Measurements from ENCODE around the gene ANXA10.
"Not testable (repeated sequence)": the region's sequence is repeated elsewhere in the genome, so short reads cannot be mapped to it uniquely, and the experiment has no call there.

ANXA10 gene

DNA sequence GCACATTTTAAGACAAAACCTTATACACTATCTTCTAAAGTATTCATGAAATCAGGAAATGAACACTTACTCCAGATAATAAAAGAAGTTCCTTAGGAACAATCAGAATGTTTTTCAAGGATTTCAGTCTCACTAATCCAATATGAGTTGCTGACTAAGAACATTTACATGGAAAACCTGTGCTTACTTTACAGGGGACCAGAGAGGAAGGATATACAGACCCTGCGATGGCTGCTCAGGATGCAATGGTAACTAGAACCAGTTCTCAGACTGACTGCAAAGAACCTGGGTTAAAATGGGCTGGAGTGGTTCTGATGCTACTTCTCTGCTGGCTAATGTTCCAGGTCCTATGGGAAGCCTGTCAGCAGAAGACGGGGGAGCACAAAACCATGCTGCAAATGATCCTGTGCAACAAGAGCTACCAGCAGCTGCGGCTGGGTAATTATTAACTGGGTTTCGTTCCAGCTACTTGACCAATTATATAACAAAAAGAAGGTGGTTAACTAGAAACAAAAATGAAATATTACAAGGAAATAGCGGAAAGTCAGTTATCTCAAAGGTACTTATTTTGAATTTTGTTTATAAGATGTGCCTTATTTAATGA is 85.3 kb downstream of the ANXA10 start:
- TF ChIP-seq JUND (IDR thresholded peaks at IDR 0.05; ENCODE audit: low read depth), result no peak
- no peak for DNase-seq (ENCODE audit: low read depth in 1 of 2, low spot score in 1 of 2)
- in situ Hi-C loops (cut with HindIII; ENCODE audit: low pct_unique_long_range_greater_than_20kb, low sequenced_read_pairs), result no loop called here

DNA sequence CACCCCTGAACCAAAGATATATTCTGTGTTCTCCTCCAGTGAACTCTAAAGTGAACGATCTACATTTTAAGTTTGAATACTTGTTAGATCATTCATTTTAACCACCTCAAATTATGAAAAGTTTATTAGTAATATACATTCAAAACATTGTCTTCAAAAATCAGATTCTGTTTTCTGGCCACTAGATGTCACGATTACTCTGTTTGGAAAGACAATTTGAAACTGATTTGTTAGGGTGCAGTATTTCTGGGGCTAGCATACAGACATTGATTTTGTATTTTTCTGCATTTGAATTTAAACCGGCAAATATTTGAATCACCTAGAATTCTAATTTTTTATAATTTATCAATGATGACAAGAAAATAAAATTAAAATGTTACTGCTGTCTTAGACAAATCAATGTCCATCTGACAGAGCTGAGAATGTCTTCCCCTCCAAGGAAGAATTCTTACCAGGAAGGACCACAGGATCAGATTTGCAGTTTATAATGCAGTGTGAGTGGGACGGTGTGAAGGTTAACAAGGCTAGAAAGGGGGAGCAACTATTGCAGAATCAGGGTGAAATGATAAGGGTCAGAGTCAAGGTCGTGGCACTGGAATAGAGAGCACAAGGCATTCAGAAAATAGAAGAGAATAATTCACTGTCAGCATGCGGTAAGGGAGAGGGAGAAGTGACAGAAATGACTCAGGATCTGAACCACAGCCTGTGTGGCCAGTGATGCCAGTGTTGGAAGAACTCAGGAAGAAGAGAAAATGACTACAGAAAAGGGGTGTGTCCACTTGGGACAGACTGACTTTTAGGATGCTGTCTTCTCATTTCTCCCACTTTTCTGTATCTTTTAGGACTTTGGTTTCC is 91.6 kb downstream of the ANXA10 start:
- in situ Hi-C loops (cut with HindIII; ENCODE audit: low pct_unique_long_range_greater_than_20kb, low sequenced_read_pairs), result no loop called here
- no peak for TF ChIP-seq JUND (IDR thresholded peaks at IDR 0.05; ENCODE audit: low read depth)
- peak; percentile 22 to 46 for DNase-seq (ENCODE audit: low read depth in 1 of 2, low spot score in 1 of 2)

DNA sequence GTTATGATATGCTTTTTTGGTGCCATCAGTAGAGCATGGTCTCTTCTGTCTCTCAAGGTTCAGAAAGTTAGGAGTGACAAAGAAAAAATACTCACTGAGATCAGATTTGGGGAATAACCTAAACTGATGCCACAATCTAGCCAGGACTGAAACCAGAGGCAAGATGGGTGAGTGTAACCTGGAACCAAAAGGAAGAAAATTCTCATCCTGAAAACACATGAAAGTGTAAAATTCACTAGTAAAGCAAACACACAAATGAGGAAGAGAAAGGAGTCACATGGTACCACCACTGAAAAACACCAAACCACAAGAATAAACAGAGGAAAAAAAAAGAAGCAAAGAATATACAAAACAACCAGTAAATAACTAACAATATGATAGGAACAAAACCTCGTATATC is 96.4 kb downstream of the ANXA10 start:
- in situ Hi-C loops (cut with HindIII; ENCODE audit: low pct_unique_long_range_greater_than_20kb, low sequenced_read_pairs), result no loop called here
- no peak for DNase-seq (ENCODE audit: low read depth in 1 of 2, low spot score in 1 of 2)

DNA sequence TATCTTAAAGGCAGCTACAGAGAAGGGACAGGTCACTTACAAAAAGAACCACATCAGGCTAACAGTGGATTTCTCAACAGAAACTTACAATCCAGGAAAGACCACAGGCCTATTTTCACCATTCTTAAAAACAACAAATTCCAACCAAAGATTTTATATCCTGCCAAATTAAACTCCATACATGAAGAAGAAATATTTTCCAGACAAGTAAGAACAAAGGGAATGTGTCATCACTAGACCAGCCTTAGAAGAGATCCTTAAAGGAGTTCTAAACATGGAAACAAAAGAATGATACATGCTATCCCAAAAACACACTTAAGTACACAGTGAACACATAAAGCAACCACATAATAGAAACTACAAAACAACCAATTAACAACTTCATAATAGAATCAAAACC is 105.6 kb downstream of the ANXA10 start:
- no peak for TF ChIP-seq JUND (IDR thresholded peaks at IDR 0.05; ENCODE audit: low read depth)
- in situ Hi-C loops (cut with HindIII; ENCODE audit: low pct_unique_long_range_greater_than_20kb, low sequenced_read_pairs), result no loop called here
- DNase-seq (ENCODE audit: low read depth in 1 of 2, low spot score in 1 of 2), result no peak

More for the DNA sequence above, 96.4 kb downstream of the ANXA10 start:
- no peak for TF ChIP-seq JUND (IDR thresholded peaks at IDR 0.05; ENCODE audit: low read depth)

DNA sequence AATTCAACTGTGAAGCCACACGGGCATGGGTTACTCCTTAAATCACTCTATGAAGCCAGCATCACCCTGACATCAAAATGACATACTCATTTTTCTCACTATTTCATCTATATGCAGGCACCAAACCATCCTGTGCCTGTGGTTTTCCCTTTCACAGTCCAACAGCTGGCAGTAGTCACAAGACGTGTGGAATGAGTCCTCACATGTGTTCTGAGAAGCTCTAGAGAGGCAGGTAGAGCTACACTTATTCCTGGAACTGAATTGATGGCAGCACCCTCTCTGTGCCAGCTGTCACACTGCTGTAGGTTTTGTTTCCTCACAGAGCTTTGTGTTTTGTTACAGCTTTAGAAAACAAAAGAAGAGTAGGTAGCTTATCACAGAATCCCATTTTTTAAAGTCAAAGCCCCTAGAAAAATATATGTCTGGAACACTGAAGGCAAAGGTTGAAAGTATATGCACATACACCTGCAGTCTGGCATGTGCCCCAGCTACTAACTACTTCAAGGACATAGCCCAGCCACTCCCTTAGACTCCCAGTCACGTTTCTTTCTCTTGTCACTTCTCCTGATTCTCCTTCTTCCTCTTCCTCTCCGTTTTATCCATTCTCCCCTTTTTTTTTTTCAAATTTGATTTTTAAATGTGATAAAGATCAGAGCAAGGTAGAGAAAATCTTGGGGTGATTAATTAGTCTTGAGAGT is 107.1 kb downstream of the ANXA10 start:
- in situ Hi-C loops (cut with HindIII; ENCODE audit: low pct_unique_long_range_greater_than_20kb, low sequenced_read_pairs), result no loop called here
- DNase-seq (ENCODE audit: low read depth in 1 of 2, low spot score in 1 of 2), result no peak
- TF ChIP-seq JUND (IDR thresholded peaks at IDR 0.05; ENCODE audit: low read depth), result no peak

DNA sequence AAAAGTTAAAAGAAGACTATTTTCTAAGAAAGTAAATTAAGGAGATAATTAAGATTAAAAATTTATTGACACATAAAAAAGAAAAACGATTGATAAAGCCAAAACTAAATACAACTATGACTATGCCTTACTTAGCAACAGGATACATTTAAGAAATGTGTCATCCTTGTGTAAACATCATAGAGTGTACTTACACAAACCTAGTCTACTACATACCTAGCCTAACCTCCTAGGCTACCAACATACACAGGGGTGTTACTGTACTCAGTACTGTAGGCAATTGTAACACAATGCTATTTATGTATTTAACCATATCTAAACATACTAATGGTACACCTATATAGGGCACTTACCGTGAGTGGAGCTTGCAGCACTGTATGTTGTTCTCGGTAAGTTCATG is 108.3 kb downstream of the ANXA10 start:
- DNase-seq (ENCODE audit: low read depth in 1 of 2, low spot score in 1 of 2), result peak in 1 of 2 experiments; percentile 19
- TF ChIP-seq JUND (IDR thresholded peaks at IDR 0.05; ENCODE audit: low read depth), result no peak
- in situ Hi-C loops (cut with HindIII; ENCODE audit: low pct_unique_long_range_greater_than_20kb, low sequenced_read_pairs), result no loop called here

DNA sequence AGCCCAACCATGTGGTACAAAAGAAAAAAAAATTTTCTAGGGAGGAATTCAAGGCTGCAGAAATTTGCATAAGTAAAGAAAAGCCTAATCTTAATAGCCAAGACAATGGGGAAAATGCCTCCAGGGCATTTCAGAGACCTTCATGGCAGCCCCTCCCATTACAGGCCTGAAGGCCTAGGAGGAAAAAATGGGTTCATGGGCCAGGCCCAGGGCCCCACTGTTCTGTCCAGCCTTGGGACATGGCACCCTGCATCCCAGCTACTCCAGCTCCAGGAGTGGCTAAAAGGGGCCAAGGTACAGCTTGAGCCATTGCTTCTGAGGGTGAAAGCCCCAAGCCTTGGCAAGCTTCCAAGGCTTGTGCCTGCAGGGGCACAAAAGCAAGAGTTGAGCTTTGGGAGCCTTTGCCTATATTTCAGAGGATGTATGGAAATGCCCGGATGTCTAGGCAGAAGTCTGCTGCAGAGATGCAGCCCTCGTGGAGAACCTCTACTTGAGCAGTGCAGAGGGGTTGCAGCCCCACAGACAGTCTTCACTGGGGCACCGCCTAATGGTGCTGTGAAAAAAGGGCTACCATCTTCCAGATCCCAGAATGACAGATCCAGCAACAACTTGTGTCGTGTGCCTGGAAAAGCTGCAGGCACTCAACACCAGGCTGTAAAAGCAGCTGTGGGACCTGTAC is 111.0 kb downstream of the ANXA10 start:
- DNase-seq (ENCODE audit: low read depth in 1 of 2, low spot score in 1 of 2), result no peak
- in situ Hi-C loops (cut with HindIII; ENCODE audit: low pct_unique_long_range_greater_than_20kb, low sequenced_read_pairs), result no loop called here
- TF ChIP-seq JUND (IDR thresholded peaks at IDR 0.05; ENCODE audit: low read depth), result no peak

DNA sequence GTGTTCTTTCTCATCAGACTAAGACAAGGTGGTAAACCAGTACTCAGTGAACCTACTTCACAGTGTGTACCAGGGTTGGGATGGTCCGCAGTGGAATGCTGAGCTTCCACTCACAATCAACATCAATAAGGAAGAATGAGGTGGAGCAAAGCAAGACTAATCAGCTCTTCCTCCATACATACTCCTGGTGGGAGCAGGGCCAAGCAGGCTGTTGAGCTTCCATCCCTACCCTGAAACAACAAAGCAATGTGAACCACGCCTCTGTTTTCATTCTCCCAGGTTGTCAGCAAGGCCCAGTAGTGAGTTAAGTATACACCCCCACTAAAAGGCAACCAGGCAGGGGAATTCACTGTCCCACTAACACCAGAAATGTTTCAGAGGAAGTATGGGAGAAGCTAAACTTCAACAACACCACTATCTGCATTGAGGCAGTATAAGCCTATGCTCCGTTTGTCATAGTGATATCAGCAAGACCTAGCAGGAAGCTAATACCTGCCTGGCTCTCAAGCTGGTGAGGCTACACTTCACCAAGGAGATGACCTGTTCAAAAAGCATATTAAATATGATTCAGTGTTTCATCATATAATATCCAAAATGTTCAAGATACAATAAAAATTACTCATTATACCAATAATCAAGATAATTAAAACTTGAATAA is 116.7 kb downstream of the ANXA10 start:
- no peak for TF ChIP-seq JUND (IDR thresholded peaks at IDR 0.05; ENCODE audit: low read depth)

DNA sequence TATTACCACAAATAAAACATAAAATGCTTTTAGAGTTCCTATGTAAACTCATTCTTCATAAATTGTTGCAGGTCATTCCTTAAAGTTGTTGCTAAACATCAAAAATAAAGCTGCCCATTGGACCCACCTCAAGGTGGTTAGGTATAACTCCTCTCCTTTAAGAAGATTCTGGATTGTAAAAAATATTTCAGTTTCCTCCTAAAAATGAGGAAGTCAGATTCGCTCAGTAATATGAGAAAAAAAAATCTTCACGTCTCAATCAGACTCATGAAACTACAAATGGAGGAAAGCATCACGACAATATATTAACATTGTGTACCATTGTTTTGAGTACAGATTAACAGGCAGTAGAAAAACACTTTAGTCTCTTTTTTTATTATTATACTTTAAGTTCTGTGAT is 120.3 kb downstream of the ANXA10 start:
- DNase-seq (ENCODE audit: low read depth in 1 of 2, low spot score in 1 of 2), result no peak
- TF ChIP-seq JUND (IDR thresholded peaks at IDR 0.05; ENCODE audit: low read depth), result no peak
- in situ Hi-C loops (cut with HindIII; ENCODE audit: low pct_unique_long_range_greater_than_20kb, low sequenced_read_pairs), result no loop called here

More for the DNA sequence above, 116.7 kb downstream of the ANXA10 start:
- in situ Hi-C loops (cut with HindIII; ENCODE audit: low pct_unique_long_range_greater_than_20kb, low sequenced_read_pairs), result no loop called here
- no peak for DNase-seq (ENCODE audit: low read depth in 1 of 2, low spot score in 1 of 2)

DNA sequence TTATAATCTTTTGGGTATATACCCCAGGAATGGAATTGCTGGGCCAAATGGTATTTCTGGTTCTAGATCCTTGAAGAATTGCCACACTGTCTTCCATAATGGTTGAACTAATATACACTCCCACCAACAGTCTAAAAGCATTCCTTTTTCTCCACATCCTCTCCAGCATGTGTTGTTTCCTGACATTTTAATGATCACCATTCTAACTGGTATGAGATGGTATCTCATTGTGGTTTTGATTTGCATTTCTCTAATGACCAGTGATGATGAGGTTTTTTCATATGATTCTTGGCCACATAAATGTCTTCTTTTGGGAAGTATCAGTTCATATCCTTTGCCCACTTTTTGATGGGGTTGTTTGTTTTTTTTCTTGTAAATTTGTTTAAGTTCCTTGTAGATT is 121.2 kb downstream of the ANXA10 start:
- DNase-seq (ENCODE audit: low read depth in 1 of 2, low spot score in 1 of 2); in situ Hi-C loops (cut with HindIII; ENCODE audit: low pct_unique_long_range_greater_than_20kb, low sequenced_read_pairs): not testable (repeated sequence)

DNA sequence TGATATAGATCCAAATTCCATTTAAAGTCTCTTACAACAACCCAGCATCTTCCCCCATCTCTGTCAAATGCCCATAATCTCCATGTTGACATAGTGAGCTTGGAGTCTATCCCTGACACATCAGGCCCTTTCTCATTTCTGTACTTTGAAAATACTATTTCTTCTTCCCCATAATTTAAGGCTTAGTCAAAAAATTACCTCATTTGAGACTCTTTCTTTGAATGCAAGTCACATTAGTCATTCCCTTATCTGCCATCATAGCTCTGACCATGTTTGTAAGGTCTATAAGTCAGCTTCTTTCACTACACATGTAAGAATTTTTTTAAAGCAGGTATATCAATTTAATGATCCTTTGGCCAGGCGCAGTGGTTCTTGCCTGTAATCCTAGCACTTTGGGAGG is 126.3 kb downstream of the ANXA10 start:
- no peak for TF ChIP-seq JUND (IDR thresholded peaks at IDR 0.05; ENCODE audit: low read depth)
- in situ Hi-C loops (cut with HindIII; ENCODE audit: low pct_unique_long_range_greater_than_20kb, low sequenced_read_pairs), result no loop called here
- DNase-seq (ENCODE audit: low read depth in 1 of 2, low spot score in 1 of 2), result no peak

DNA sequence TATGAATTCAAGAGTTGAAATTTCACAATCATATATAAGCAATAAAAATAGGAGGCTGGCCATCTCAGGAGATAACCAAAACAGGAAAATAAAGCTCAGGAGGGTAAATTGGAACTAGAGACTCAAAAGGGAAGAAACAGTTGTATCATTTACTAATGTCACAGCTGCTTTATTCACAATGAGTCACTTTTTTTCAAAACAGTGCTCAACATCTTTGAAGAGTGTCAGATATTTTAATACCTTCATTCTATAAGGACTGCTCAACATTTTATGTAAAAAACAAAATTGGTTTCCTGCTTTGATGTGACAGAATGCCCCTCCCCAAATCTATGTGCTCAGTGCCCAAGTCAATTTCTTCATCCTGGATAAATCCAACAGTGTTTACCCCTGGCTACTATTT is 128.6 kb downstream of the ANXA10 start:
- in situ Hi-C loops (cut with HindIII; ENCODE audit: low pct_unique_long_range_greater_than_20kb, low sequenced_read_pairs), result no loop called here
- DNase-seq (ENCODE audit: low read depth in 1 of 2, low spot score in 1 of 2), result no peak
- no peak for TF ChIP-seq JUND (IDR thresholded peaks at IDR 0.05; ENCODE audit: low read depth)
